ENCODE measurements around the gene SLC27A3.

SLC27A3 gene

GRCh38 chr1:153801028-153801625, 25.9 kb downstream of the SLC27A3 start:
- no peak for FAIRE-seq

GRCh38 chr1:153801786-153802697, 26.8 kb downstream of the SLC27A3 start:
- FAIRE-seq: no peak

GRCh38 chr1:153803470-153804056, 28.4 kb downstream of the SLC27A3 start:
- FAIRE-seq: no peak

GRCh38 chr1:153804112-153804511, 28.9 kb downstream of the SLC27A3 start:
- FAIRE-seq: no peak

GRCh38 chr1:153805042-153805745, 30.0 kb downstream of the SLC27A3 start:
- no peak for FAIRE-seq

GRCh38 chr1:153805886-153806719, 30.9 kb downstream of the SLC27A3 start:
- FAIRE-seq: no peak

- FAIRE-seq: no peak
Observed at GRCh38 chr1:153816283-153816889, 41.2 kb downstream of the SLC27A3 start.

- FAIRE-seq: no peak
Observed at GRCh38 chr1:153818876-153819275, 43.7 kb downstream of the SLC27A3 start.

GRCh38 chr1:153827168-153827964, 52.2 kb downstream of the SLC27A3 start:
- no peak for FAIRE-seq
